Neuronal stem cell (in vitro differentiated cells): ENCODE data around the gene RASD2.
"Not testable (repeated sequence)": the region's sequence is repeated elsewhere in the genome, so short reads cannot be mapped to it uniquely, and the experiment has no call there.

Experiments used
- DNase-seq: peaks from one replicate; pipeline ENCODE4 v3.0.0-alpha.2; 2013; ENCODE audit warnings: low spot score
- H2AFZ ChIP-seq: one replicate; pipeline ENCODE4 v1.6.1; 2013; ENCODE audit warnings: mild to moderate bottlenecking, low read length, inconsistent platforms
- H2AK5ac ChIP-seq: 2 replicates; pipeline ENCODE4 v1.6.1; 2013; ENCODE audit warnings: low read depth, mild to moderate bottlenecking, inconsistent platforms, low read length, moderate library complexity, mixed read lengths
- H2BK120ac ChIP-seq: 2 replicates; pipeline ENCODE4 v1.6.1; 2013; ENCODE audit warnings: low read depth, mild to moderate bottlenecking, inconsistent platforms, low read length, moderate library complexity, mixed read lengths
- H2BK12ac ChIP-seq: one replicate; pipeline ENCODE4 v1.6.1; 2013; ENCODE audit warnings: low read length, inconsistent platforms
- H2BK15ac ChIP-seq: 2 replicates; pipeline ENCODE4 v1.6.1; 2013; ENCODE audit warnings: mild to moderate bottlenecking, low read length, inconsistent platforms, mixed read lengths
- H2BK5ac ChIP-seq: one replicate; pipeline ENCODE4 v1.6.1; 2013; ENCODE audit warnings: inconsistent platforms, mild to moderate bottlenecking, low read length, moderate library complexity
- H3K14ac ChIP-seq: one replicate; pipeline ENCODE4 v1.6.1; 2013; ENCODE audit warnings: low read length, inconsistent platforms
- H3K18ac ChIP-seq: 2 replicates; pipeline ENCODE4 v1.6.1; 2013; ENCODE audit warnings: low read length, inconsistent platforms
- H3K23ac ChIP-seq: 2 replicates; pipeline ENCODE4 v1.6.1; 2013; ENCODE audit warnings: low read depth, mild to moderate bottlenecking, mixed read lengths, low read length, inconsistent platforms; ENCODE audit not compliant: poor library complexity
- H3K27ac ChIP-seq: replicated peaks from 3 replicates; pipeline ENCODE4 v1.5.1; 2013; ENCODE audit warnings: low read length, inconsistent platforms
- H3K27me3 ChIP-seq, 3 experiments: 2 replicates each; pipeline ENCODE4 v1.6.1; 2013; ENCODE audit warnings: low read length in 3 of 3, mild to moderate bottlenecking in 2 of 3, inconsistent platforms in 1 of 3, low read depth in 1 of 3, mixed read lengths in 1 of 3, moderate library complexity in 1 of 3; ENCODE audit not compliant: control insufficient read depth in 3 of 3, insufficient read depth in 3 of 3
- H3K36me3 ChIP-seq, 2 donors: replicated peaks in 1 of 2; 2 replicates each; pipeline ENCODE4 v1.6.1; 2013; ENCODE audit warnings: low read length in 2 of 2; ENCODE audit not compliant: control insufficient read depth in 2 of 2, insufficient read depth in 2 of 2
- H3K4ac ChIP-seq: 2 replicates; pipeline ENCODE4 v1.6.1; 2013; ENCODE audit warnings: inconsistent platforms, mild to moderate bottlenecking, low read length, moderate library complexity
- H3K4me1 ChIP-seq, 2 donors: 1 replicate in 1 of 2; 2 replicates in 1 of 2; pipeline ENCODE4 v1.6.1; 2013; ENCODE audit warnings: low read length in 2 of 2, low read depth in 1 of 2; ENCODE audit not compliant: control insufficient read depth in 2 of 2, insufficient read depth in 1 of 2
- H3K4me2 ChIP-seq: one replicate; pipeline ENCODE4 v1.6.1; 2013; ENCODE audit warnings: mild to moderate bottlenecking, low read length, inconsistent platforms; ENCODE audit not compliant: insufficient read depth, poor library complexity, severe bottlenecking
- H3K4me3 ChIP-seq, 2 donors: 2 replicates each; pipeline ENCODE4 v1.5.1; 2013; ENCODE audit warnings: low read length in 2 of 2, mild to moderate bottlenecking in 2 of 2, inconsistent platforms in 1 of 2, moderate library complexity in 1 of 2
- H3K79me1 ChIP-seq: one replicate; pipeline ENCODE4 v1.6.1; 2013; ENCODE audit warnings: low read depth, mild to moderate bottlenecking, inconsistent platforms, low read length, moderate library complexity
- H3K9ac ChIP-seq: one replicate; pipeline ENCODE4 v1.6.1; 2013; ENCODE audit warnings: mild to moderate bottlenecking, low read depth, low read length, inconsistent platforms; ENCODE audit not compliant: poor library complexity
- H3K9me3 ChIP-seq, 2 donors: replicated peaks in 1 of 2; 2 replicates each; pipeline versions ENCODE3 to v1.6.1; 2013; ENCODE audit warnings: low read length in 2 of 2, mild to moderate bottlenecking in 2 of 2, inconsistent platforms in 1 of 2, low read depth in 1 of 2, mixed read lengths in 1 of 2, moderate library complexity in 1 of 2; ENCODE audit not compliant: control insufficient read depth in 2 of 2, insufficient read depth in 1 of 2
- H4K8ac ChIP-seq: one replicate; pipeline ENCODE4 v1.6.1; 2013; ENCODE audit warnings: low read depth, mild to moderate bottlenecking, inconsistent platforms, low read length, moderate library complexity
- H4K91ac ChIP-seq: one replicate; pipeline ENCODE4 v1.6.1; 2013; ENCODE audit warnings: low read length, low read depth, mild to moderate bottlenecking, inconsistent platforms; ENCODE audit not compliant: poor library complexity
- WGBS, 2 donors: extraction: QIAGEN DNeasy Blood & Tissue Kit; methylation state at CpG; one replicate each; pipeline ENCODE4 v1.1.7; 2013; ENCODE audit warnings: missing lambda C conversion rate in 2 of 2, mixed read lengths in 1 of 2; ENCODE audit not compliant: insufficient read length in 2 of 2, insufficient replicate concordance in 1 of 2; ENCODE audit errors: extremely low coverage in 2 of 2; 5-methylcytosine and 5-hydroxymethylcytosine counted together

The RASD2 gene

DNA sequence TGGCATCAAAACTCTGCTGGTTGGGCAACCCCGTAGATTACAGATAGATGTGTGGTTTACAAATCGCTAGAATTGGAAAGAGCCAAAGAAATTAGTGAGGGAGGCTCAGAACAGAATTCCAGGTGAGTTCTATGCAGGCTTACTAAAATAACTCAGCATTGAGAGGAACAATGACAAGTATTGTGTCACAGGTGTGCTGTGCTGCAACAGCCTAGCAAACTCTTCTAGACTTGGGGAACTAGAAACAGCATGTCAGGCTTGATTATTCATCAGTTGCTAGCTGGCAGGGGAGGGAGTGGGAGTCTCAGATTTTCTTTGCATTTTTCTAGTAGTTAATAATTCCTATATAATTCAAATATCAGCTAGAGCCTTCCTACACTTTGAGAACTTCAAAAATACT lies 26.3 kb upstream of the RASD2 start:
- Histone ChIP-seq H3K36me3 (no peaks in the 10 kb centered on the region), H4K91ac (no peak overlapping the region), H3K9ac (no peak overlapping the region), H3K23ac (no peak overlapping the region), H3K79me1 (no peaks in the 10 kb centered on the region), H3K18ac (no peak overlapping the region), H3K4me2 (no peak overlapping the region), H2BK12ac (no peak overlapping the region), H3K14ac (no peak overlapping the region), H3K9me3 (no peaks in the 10 kb centered on the region), H3K4ac (no peak overlapping the region), H2BK120ac (no peak overlapping the region), H2AFZ (no peak overlapping the region), H3K4me3 (no peak overlapping the region), H3K27ac (no peak overlapping the region), H4K8ac (no peak overlapping the region), H2BK15ac (no peak overlapping the region), H2BK5ac (no peak overlapping the region), H3K4me1 (peaks cover 0 to 12% of the 10 kb centered on the region in 2 donors), H2AK5ac (no peak overlapping the region), H3K27me3 (peaks cover 0 to 17% (median 0%) of the 10 kb centered on the region in 3 experiments)
- WGBS, 2 donors, result no CpG with 5 or more reads among the region's 2 CpGs
- no peak for DNase-seq

DNA sequence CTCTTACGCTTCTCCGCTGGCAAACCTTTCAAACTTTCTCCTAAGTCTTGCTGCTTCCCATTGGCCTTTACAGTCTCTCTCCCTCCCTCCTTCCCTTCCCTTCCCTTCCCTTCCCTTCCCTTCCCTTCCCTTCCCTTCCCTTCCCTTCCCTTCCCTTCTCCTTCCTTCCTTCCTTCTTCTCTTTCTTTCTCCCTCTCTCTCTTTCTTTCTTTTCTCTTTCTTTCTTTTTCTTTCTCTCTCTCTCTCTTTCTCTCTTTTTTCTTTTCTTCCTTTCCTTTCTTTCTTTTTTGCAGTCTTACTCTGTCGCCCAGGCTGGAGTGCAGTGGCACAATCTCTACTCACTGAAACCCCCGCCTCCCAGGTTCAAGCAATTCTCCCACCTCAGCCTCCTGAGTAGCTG lies 24.7 kb upstream of the RASD2 start:
- H2BK120ac ChIP-seq, H3K27ac ChIP-seq, DNase-seq, H3K9me3 ChIP-seq, H2BK15ac ChIP-seq, H2BK12ac ChIP-seq, H2AFZ ChIP-seq, H2BK5ac ChIP-seq, H3K18ac ChIP-seq, H3K4me3 ChIP-seq, H3K9ac ChIP-seq, H3K79me1 ChIP-seq, H3K4ac ChIP-seq, H4K91ac ChIP-seq, H2AK5ac ChIP-seq, H3K36me3 ChIP-seq, H4K8ac ChIP-seq, H3K23ac ChIP-seq, H3K14ac ChIP-seq, H3K4me2 ChIP-seq: not testable (repeated sequence)
- WGBS, 2 donors, result no CpG with 5 or more reads among the region's 4 CpGs
- peaks cover 0 to 26% (median 0%) of the 10 kb centered on the region in 3 experiments for H3K27me3 ChIP-seq
- H3K4me1 ChIP-seq, result peaks cover 0 to 12% of the 10 kb centered on the region in 2 donors

GRCh38 chr22:35516723-35517122 lies 23.9 kb upstream of the RASD2 start:
- Histone ChIP-seq H3K9me3 (no peaks in the 10 kb centered on the region), H2BK120ac (no peak overlapping the region), H3K27me3 (peaks cover 0 to 34% (median 0%) of the 10 kb centered on the region in 3 experiments), H3K4me1 (peaks cover 0 to 12% of the 10 kb centered on the region in 2 donors), H3K4ac (no peak overlapping the region), H2AK5ac (no peak overlapping the region), H4K8ac (no peak overlapping the region), H2BK12ac (no peak overlapping the region), H3K4me2 (no peak overlapping the region), H2BK5ac (no peak overlapping the region), H3K9ac (no peak overlapping the region), H2AFZ (no peak overlapping the region), H3K79me1 (no peaks in the 10 kb centered on the region), H3K27ac (no peak overlapping the region), H3K23ac (no peak overlapping the region), H3K36me3 (no peaks in the 10 kb centered on the region), H4K91ac (no peak overlapping the region), H3K18ac (no peak overlapping the region), H3K4me3 (no peak overlapping the region), H2BK15ac (no peak overlapping the region), H3K14ac (no peak overlapping the region)
- DNase-seq, result no peak
- WGBS, 2 donors, result no CpG with 5 or more reads among the region's 9 CpGs

DNA sequence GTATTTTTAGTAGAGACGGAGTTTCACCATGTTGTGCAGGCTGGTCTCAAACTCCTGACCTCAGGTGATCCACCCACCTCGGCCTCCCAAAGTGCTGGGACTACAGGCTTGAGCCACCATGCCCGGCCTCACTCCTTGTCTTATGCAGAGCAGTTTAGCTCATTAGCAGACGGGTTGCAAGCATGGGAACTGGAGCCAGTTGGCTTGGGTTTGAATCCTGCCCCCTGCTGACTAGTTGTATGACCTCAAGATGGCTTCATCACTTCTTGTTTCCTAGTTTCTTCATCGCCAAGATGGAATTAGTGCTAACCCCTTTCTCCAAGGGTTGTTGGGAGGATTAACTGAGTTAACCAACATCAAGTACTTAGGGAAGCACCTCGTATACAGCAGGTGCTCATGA lies 23.4 kb upstream of the RASD2 start:
- WGBS, 2 donors, result no CpG with 5 or more reads among the region's 6 CpGs
- Histone ChIP-seq H3K4me1 (peaks cover 0 to 12% of the 10 kb centered on the region in 2 donors), H3K4me2 (no peak overlapping the region), H3K4ac (no peak overlapping the region), H2AFZ (no peak overlapping the region), H3K27me3 (peaks cover 0 to 38% (median 0%) of the 10 kb centered on the region in 3 experiments), H4K8ac (no peak overlapping the region), H3K9ac (no peak overlapping the region), H3K14ac (no peak overlapping the region), H3K23ac (no peak overlapping the region), H3K18ac (no peak overlapping the region), H2BK120ac (no peak overlapping the region), H2BK12ac (no peak overlapping the region), H3K4me3 (no peak overlapping the region), H3K27ac (no peak overlapping the region), H3K36me3 (no peaks in the 10 kb centered on the region), H3K79me1 (no peaks in the 10 kb centered on the region), H3K9me3 (no peaks in the 10 kb centered on the region), H2BK5ac (no peak overlapping the region), H2AK5ac (no peak overlapping the region), H4K91ac (no peak overlapping the region), H2BK15ac (no peak overlapping the region)
- DNase-seq, result no peak
